NCI-H2227 (cell line): ENCODE measurements around the gene FFAR4.
A peak's percentile ranks its signal among the peaks of the same experiment; 100 is the strongest.
"Not testable (repeated sequence)": the region's sequence is repeated elsewhere in the genome, so short reads cannot be mapped to it uniquely, and the experiment has no call there.

Experiments
- DNase-seq: peaks from one replicate; lab custom pipeline; 2025; ENCODE audit not compliant: unreplicated experiment; lab: John Stamatoyannopoulos, UW

The FFAR4 gene

DNA sequence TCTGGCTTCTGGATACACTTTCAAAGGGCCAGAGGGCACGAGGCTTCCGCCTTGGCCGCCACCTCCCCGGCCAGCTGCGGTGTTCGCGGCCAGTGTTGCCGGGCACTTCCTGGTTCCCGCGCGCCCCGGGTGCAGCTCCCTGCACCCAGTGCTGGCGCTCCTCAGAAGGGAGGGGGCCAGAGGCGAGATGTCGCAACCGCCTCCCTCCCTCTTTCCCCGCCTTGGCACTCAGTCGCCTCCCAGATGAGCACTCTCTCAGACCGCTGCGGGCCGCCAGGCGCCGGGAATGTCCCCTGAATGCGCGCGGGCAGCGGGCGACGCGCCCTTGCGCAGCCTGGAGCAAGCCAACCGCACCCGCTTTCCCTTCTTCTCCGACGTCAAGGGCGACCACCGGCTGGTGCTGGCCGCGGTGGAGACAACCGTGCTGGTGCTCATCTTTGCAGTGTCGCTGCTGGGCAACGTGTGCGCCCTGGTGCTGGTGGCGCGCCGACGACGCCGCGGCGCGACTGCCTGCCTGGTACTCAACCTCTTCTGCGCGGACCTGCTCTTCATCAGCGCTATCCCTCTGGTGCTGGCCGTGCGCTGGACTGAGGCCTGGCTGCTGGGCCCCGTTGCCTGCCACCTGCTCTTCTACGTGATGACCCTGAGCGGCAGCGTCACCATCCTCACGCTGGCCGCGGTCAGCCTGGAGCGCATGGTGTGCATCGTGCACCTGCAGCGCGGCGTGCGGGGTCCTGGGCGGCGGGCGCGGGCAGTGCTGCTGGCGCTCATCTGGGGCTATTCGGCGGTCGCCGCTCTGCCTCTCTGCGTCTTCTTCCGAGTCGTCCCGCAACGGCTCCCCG is at the start of gene FFAR4:
Gene FFAR4 (plus strand): TSS at position 231 of the 842 bp plus-strand sequence. CDS start 56 bp downstream, at position 287.
- DNase-seq: peak; percentile 13

GRCh38 chr10:93518531-93518930 is 47.9 kb upstream of the FFAR4 start:
- no peak for DNase-seq

DNA sequence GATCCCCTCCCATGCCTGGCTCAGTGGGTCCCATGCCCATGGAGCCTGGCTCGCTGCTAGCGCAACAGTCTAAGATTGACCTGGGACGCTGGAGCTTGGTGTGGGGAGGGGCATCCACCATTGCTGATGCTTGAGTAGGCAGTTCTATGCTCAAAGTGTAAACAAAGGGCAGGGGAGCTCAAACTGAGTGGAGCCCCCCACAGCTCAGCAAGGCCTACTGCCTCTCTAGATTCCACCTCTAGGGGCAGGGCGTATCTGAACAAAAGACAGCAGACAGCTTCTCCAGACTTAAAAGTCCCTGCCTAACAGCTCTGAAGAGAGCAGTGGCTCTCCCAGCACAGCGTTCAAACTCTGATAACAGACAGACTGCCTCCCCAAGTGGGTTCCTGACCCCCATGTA is 31.2 kb upstream of the FFAR4 start:
- no peak for DNase-seq

GRCh38 chr10:93540871-93541270 is 25.6 kb upstream of the FFAR4 start:
- not testable (repeated sequence) for DNase-seq

DNA sequence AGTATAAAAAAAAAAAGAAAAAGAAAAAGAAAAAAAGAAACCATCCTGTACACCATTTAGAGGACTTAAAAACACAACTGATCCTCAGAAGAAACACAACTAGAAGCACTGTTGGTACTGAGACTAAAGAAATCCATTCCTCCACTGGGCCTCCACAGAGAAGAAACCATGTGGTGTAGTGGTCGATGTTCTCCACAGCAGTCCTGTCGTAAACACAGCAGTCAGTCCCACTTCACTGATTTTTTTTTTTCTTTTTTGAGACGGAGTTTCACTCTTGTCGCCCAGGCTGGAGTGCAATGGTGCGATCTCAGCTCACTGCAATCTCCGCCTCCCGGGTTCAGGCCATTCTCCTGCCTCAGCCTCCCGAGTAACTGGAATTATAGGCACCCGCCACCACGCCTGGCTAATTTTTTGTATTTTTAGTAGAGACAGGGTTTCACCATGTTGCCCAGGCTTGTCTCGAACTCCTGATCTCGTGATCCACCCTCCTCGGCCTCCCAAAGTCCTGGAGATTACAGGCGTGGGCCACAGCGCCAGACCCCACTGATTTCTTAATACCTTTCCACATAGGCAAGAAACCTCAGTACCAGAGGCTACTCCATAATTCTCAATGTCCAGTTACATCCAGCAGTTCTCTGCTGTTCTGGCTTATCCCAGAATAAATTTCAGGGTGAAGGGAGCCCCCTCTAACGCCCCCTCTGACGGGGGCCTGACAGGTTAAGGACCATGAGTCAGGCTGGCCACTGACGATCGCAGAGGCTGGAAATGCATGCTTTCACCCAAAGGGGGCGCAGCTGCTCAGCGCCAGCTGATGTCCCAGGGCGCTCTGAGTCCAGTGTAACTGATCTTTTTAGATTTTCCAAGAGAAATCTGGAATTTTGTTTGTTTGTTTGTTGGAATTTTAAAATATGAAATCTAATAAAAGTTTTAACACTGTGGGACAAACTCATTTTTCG is 24.8 kb upstream of the FFAR4 start:
- peak; percentile 72 for DNase-seq

- DNase-seq: peak; percentile 74
Measured at GRCh38 chr10:93542358-93542791, 24.1 kb upstream of the FFAR4 start.

DNA sequence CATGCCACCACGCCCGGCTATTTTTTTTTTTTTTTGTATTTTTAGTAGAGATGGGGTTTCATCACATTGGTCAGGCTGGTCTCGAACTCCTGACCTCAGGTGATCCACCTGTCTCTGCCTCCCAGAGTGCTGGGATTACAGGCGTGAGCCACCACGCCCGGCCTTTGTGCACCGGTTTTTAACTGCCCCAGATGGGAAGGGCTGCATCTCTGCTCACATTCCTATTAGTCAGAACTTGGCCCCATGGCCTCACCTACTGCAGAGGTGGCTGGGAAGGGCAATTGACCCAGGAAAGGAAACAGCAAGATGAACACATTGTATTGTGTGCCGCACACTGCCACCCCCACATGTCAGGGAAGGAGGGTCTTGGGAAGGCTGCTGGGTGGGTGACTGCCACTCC is 19.5 kb upstream of the FFAR4 start:
- not testable (repeated sequence) for DNase-seq

DNA sequence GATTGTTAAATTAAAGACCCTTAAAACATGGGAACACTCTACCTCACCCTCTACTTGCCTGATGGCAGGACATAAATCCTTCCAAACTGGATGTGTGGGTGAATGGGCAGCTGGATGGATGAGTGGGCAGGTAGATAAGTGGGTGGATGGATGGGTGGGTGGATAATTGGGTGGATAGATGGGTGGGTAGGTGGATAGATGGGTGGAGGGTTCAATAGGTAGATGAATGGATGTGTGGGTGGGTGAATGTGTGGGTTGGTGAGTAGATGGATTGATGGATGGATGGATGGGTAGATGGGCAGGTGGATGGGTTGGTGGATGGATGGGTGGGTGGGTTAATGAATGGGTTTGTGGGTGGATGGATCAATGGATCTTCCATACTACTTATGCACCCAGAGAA is 18.9 kb upstream of the FFAR4 start:
- no peak for DNase-seq

DNA sequence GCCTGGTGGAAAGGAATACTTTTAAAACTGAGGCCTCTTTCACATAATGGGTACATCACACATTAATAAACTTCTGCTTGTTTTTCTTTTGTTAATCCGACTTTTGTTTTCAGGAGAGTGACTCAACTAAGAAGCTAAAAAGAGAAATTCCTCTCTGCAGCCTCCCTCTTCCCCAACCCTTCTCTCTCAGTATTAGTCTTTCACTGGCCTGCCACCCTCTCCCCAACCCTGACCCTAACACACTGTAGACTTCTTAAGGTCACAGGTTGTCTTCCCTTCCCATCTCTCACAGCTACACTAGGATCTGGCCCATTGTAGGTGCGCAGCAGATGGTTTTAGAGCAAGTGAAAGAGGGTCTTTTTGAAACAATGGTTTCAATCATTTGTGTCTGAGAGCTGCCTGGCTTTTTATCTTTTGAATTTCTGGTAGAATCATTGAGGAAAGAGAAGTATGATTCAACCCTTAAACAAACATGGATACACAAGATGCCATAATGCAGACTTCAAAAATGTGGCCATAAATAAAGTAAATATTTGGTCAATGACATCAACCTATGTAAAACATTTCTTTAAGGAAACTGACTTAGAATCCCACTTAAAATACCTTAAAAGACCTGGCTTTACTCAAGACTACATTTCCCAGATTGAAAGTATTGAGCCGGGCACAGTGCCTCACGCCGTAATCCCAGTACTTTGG is 17.9 kb upstream of the FFAR4 start:
- DNase-seq: no peak

- no peak for DNase-seq
Measured at GRCh38 chr10:93550606-93551005, 15.9 kb upstream of the FFAR4 start.

- DNase-seq: no peak
Measured at GRCh38 chr10:93552780-93553179, 13.7 kb upstream of the FFAR4 start.

- peak; percentile 8 for DNase-seq
Measured at GRCh38 chr10:93553482-93554315, 12.8 kb upstream of the FFAR4 start.

DNA sequence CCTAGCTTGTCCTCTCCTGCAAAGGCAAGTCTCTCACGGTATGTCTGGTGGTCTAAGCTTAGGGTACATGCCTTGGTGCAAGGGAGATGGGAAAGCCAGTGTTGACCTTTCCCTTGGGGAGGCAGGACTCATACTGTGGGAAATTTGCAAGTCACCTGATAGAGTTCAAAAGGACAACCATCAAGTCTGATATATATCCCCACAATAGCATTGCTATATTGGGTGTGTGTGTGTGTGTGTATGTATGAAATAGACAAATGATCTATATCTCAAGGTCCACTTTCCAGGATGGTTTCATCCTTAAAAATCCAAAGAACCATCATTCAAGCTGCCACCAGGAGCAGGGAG is 12.2 kb upstream of the FFAR4 start:
- DNase-seq: no peak

DNA sequence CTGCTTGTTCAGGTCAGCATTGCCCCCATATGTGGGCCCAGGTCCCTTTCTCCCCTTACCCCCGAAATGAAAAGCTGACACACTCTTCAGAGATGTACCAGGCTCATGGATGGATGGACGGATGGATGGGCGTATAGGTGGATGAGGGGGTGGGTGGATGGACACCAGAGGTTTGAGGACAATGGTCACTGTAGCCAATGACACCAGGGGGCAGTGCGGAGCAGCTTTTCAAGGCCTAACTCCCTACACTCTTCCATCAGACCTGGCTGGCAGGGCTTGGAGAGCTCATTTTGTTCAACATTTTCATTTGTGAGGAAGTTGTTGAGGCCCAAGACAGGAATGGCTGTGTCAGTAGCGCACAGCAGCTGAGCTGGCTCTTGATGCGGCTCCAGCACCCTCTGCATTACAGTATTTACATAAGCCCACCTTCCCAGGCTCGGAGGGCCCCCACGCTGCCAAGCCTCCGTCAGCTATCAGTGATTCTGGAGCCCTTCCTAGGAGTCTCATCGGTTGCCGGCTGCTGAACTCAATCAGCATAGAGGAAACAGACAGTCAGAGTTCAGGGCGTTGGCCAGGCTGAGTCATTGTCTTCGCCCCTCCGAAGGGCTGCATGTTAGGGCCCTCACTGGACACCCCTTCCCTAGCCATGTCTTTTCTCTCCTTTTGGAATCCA is 11.6 kb upstream of the FFAR4 start:
- DNase-seq: peak; percentile 62

GRCh38 chr10:93559490-93559889 is 7.0 kb upstream of the FFAR4 start:
- no peak for DNase-seq

- no peak for DNase-seq
Measured at GRCh38 chr10:93560541-93560940, 5.9 kb upstream of the FFAR4 start.

DNA sequence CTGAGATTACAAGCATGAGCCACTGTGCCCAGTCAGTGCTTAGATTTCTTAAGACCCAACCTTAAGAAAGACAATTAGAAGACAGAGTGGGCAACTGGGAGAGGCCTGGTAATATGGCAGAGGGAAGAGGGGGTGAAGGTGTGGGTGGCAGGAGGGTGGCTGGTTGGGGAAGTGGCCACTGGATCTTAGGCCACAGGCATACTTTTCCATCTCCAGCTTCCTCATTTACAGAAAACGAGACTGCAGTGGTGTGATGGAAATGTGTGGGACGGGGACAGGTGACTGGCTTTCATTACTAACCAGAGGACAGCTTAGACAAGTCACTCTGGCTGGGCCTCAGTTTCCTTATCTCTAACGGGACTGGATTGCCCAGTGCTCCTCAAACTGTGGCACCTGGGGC is 1.0 kb upstream of the FFAR4 start:
- DNase-seq: no peak

DNA sequence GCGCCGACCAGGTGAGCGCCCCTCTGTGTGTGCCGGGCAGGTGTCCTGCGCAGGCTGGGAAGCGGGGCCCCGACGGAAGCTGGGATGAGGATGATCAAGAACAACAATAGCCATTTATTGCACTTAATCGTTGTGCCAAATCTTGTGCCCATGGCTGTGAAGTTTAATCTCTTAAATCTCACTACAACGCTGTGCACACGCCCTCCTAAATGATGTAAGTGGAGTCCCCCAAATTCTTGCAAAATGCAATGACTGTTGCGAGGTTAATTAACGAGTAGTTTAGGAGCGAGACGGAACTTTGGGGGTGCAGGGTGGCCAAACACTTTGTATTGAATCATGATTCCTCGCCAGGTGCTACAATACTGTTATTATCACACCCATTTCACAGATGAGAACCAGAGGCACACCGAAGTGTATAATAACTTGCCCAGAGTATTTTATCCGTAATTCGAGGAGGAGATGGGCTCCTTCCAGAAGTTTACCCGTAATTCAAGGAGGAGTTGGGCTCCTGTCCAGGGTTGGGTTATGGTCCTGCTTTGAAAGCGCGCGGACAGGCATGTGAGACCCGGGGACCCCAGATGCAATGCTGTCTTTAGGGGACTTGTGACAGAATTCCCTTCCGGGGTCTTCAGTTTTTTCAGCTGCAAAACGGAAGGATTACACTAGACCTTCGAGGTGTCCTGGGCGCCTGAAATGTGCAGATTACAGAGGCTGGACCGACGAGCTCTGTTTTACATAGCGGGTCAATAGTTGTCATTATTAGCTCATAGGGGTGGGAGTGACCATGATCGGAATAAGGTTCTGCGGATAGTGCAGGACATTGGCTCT is 1.0 kb downstream of the FFAR4 start:
- DNase-seq: no peak

GRCh38 chr10:93568105-93568390 is 1.6 kb downstream of the FFAR4 start:
- DNase-seq: no peak
